ENCODE measurements around the gene ZNF367. TPM values are rescaled to one million over a fixed set of nuclear protein-coding genes. Genes with fewer than 3 reads are reported as not detected.

ZNF367 gene
- total and polyA plus RNA-seq, 2 donors (not counting 1 experiment from before 2014, with no cell fraction given) = 1.3 to 2.2 TPM

DNA sequence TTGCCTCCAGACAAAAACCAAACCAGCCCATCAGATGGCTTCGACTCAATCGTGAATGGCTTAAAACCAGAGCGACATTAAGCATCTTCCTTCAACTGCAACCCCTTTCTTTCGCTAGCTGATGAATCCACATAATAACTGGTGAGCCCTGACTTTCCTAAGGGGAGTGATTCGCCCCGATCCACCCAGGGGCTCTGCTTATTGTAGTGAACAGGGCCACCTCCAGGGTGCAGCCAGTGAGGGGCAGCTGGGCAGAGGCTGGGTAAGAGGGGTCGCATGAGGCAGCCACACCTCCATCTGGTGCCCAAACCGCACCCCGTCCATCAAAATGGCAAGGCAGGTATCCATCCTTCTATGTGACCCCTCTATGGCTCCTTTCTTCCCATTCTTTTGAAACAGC is 72.6 kb downstream of the ZNF367 start:
- Mint-ChIP-seq H3K9me3 (ENCODE audit: insufficient read depth) (no peaks in the 10 kb centered on the region), H3K4me1 (no peaks in the 10 kb centered on the region), H3K27me3 (no peaks in the 10 kb centered on the region), H3K27ac (no peak overlapping the region), H3K4me3 (no peak overlapping the region)
- ATAC-seq (ENCODE audit: low read depth) (no peak), DNase-seq (no peak)
- 94% methylated on average over 6 of the region's 9 CpGs for WGBS (ENCODE audit: insufficient coverage)
- H3K79me2 ChIP-seq (ENCODE audit: control insufficient read depth, insufficient read depth, low read length) = no peaks in the 10 kb centered on the region
- H3K27me3 ChIP-seq (replicated peaks in 1 of 4; ENCODE audit: control extremely low read depth in 1 of 4, control insufficient read depth in 3 of 4, insufficient read depth in 4 of 4, low read length in 3 of 4) = peaks cover 0 to 2% (median 0%) of the 10 kb centered on the region in 4 experiments
- H3K9ac ChIP-seq (ENCODE audit: low read length) = no peak overlapping the region
- H3K4me1 ChIP-seq (ENCODE audit: control insufficient read depth in 2 of 2, insufficient read depth in 2 of 2, low read length in 2 of 2) = no peaks in the 10 kb centered on the region
- no peak overlapping the region for H3K4me2 ChIP-seq (replicated peaks; ENCODE audit: low read depth, low read length, poor library complexity, severe bottlenecking)
- H3K4me3 ChIP-seq (ENCODE audit: control extremely low read depth in 1 of 5, extremely low read depth in 1 of 5, insufficient read depth in 1 of 5, low read depth in 2 of 5, low read length in 4 of 5) = no peak overlapping the region
- intact Hi-C loops (cut with micrococcal nuclease) = no loop called here
- peaks cover 0 to 6% (median 2%) of the 10 kb centered on the region in 3 donors for H3K9me3 ChIP-seq (ENCODE audit: control extremely low read depth in 1 of 3, control insufficient read depth in 2 of 3, insufficient read depth in 1 of 3, low read length in 2 of 3)
- no peaks in the 10 kb centered on the region for H4K20me1 ChIP-seq (ENCODE audit: control insufficient read depth, insufficient read depth, low read length, poor library complexity, severe bottlenecking)
- POLR2A ChIA-PET = no interaction called here
- no peak overlapping the region for H3K27ac ChIP-seq (ENCODE audit: low read length in 2 of 2)
- no peak overlapping the region for H2AFZ ChIP-seq (ENCODE audit: insufficient read depth, low read depth, low read length, poor library complexity, severe bottlenecking)
- CTCF ChIA-PET = interaction anchor here (0.6 kb wide), 1 partner anchor 220 kb away, joined by 3 read pairs; no protein-coding TSS in a partner anchor
- no peaks in the 10 kb centered on the region for H3K36me3 ChIP-seq (replicated peaks in 1 of 2; ENCODE audit: control extremely low read depth in 1 of 2, control insufficient read depth in 1 of 2, extremely low read depth in 1 of 2, insufficient read depth in 2 of 2, low read length in 1 of 2)
- TF ChIP-seq EZH2 (IDR thresholded peaks at IDR 0.05; ENCODE audit: borderline replicate concordance, insufficient read depth, low read depth, low read length, poor library complexity, severe bottlenecking) = no peak
- TF ChIP-seq, protein P1, sequence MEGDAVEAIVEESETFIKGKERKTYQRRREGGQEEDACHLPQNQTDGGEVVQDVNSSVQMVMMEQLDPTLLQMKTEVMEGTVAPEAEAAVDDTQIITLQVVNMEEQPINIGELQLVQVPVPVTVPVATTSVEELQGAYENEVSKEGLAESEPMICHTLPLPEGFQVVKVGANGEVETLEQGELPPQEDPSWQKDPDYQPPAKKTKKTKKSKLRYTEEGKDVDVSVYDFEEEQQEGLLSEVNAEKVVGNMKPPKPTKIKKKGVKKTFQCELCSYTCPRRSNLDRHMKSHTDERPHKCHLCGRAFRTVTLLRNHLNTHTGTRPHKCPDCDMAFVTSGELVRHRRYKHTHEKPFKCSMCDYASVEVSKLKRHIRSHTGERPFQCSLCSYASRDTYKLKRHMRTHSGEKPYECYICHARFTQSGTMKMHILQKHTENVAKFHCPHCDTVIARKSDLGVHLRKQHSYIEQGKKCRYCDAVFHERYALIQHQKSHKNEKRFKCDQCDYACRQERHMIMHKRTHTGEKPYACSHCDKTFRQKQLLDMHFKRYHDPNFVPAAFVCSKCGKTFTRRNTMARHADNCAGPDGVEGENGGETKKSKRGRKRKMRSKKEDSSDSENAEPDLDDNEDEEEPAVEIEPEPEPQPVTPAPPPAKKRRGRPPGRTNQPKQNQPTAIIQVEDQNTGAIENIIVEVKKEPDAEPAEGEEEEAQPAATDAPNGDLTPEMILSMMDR (IDR thresholded peaks at IDR 0.05) = no peak

DNA sequence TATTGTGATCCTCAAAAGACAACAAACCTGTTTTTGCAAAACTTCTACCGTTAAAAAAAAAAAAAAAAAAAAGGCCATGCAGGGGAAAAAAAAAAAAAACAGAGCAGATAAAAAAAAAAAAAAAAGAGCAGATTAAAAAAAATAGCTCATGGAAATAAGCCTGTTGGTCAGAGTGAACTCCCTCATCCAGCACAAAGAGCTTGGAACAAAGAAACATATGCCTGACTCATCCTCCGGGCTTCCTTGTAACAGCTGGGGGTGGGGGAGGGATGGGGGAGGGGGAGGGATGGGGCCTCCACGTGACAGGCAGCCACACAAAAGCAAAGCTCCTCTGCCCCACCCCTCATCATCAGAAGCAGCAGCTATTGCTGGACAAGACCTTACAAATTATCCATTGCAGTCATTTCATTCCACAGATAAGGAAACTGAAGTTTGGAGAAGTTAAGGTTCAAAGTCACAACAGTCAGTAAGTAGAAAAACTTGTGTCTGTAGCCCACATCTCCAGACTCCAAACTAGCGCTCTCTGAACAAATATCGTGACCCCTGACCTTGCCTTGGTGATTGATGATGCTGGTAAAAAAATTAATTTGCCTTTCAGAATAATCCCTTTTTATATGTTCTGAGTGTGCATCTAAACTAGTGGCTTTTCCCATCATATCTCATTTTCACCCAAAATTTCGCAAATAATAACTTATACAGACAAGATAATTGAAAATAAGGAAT is 73.6 kb downstream of the ZNF367 start:
- Histone ChIP-seq H3K4me1 (ENCODE audit: control insufficient read depth in 2 of 2, insufficient read depth in 2 of 2, low read length in 2 of 2) (no peaks in the 10 kb centered on the region), H3K79me2 (ENCODE audit: control insufficient read depth, insufficient read depth, low read length) (no peaks in the 10 kb centered on the region), H3K27me3 (replicated peaks in 1 of 4; ENCODE audit: control extremely low read depth in 1 of 4, control insufficient read depth in 3 of 4, insufficient read depth in 4 of 4, low read length in 3 of 4) (peaks cover 0 to 2% (median 0%) of the 10 kb centered on the region in 4 experiments), H3K27ac (ENCODE audit: low read length in 2 of 2) (no peak overlapping the region), H4K20me1 (ENCODE audit: control insufficient read depth, insufficient read depth, low read length, poor library complexity, severe bottlenecking) (no peaks in the 10 kb centered on the region), H3K4me2 (replicated peaks; ENCODE audit: low read depth, low read length, poor library complexity, severe bottlenecking) (no peak overlapping the region), H3K9ac (ENCODE audit: low read length) (no peak overlapping the region), H3K4me3 (ENCODE audit: control extremely low read depth in 1 of 5, extremely low read depth in 1 of 5, insufficient read depth in 1 of 5, low read depth in 2 of 5, low read length in 4 of 5) (no peak overlapping the region), H2AFZ (ENCODE audit: insufficient read depth, low read depth, low read length, poor library complexity, severe bottlenecking) (no peak overlapping the region), H3K36me3 (replicated peaks in 1 of 2; ENCODE audit: control extremely low read depth in 1 of 2, control insufficient read depth in 1 of 2, extremely low read depth in 1 of 2, insufficient read depth in 2 of 2, low read length in 1 of 2) (no peaks in the 10 kb centered on the region), H3K9me3 (ENCODE audit: control extremely low read depth in 1 of 3, control insufficient read depth in 2 of 3, insufficient read depth in 1 of 3, low read length in 2 of 3) (peaks cover 0 to 6% (median 2%) of the 10 kb centered on the region in 3 donors)
- intact Hi-C loops (cut with micrococcal nuclease) = no loop called here
- TF ChIP-seq, protein P1 (IDR thresholded peaks at IDR 0.05) = no peak
- no peak for TF ChIP-seq EZH2 (IDR thresholded peaks at IDR 0.05; ENCODE audit: borderline replicate concordance, insufficient read depth, low read depth, low read length, poor library complexity, severe bottlenecking)
- no peak for DNase-seq
- WGBS (ENCODE audit: insufficient coverage) = no CpG with 5 or more reads among the region's 6 CpGs
- H3K27me3 Mint-ChIP-seq = no peaks in the 10 kb centered on the region
- H3K4me1 Mint-ChIP-seq = no peaks in the 10 kb centered on the region
- H3K27ac Mint-ChIP-seq = no peak overlapping the region
- H3K4me3 Mint-ChIP-seq = no peak overlapping the region
- POLR2A ChIA-PET = no interaction called here
- no peak for ATAC-seq (ENCODE audit: low read depth)
- H3K9me3 Mint-ChIP-seq (ENCODE audit: insufficient read depth) = no peaks in the 10 kb centered on the region
- CTCF ChIA-PET = interaction anchor here (0.6 to 1.8 kb wide), 4 partner anchors 17 to 221 kb away, joined by 3 to 6 read pairs (median 4); no protein-coding TSS in a partner anchor

All from B cell (primary cell).